ENCODE results near the gene TNIK.

GRCh38 chr3:171189394-171190080, 270.7 kb downstream of the TNIK start:
- no peak for TF ChIP-seq POLR2A (IDR thresholded peaks at IDR 0.05; ENCODE audit: low read depth, low read length)
- no peak for TF ChIP-seq POLR2AphosphoS5 (IDR thresholded peaks at IDR 0.05; ENCODE audit: low read depth, low read length)
- TF ChIP-seq TAF1 (IDR thresholded peaks at IDR 0.05; ENCODE audit: borderline replicate concordance, low read depth, low read length) = no peak

Data from GM12892 (cell line).